Choroid plexus epithelial cell (primary cell): ENCODE data around the gene CTBP2.

ENCODE experiments used
- DNase-seq: peaks from one replicate; pipeline ENCODE4 v3.0.0-alpha.2; 2010; ENCODE audit warnings: low read depth
- H3K4me3 ChIP-seq: 2 replicates; pipeline ENCODE4 v1.5.1; 2011; ENCODE audit warnings: low read depth, mild to moderate bottlenecking, control low read depth, low read length, moderate library complexity
- CTCF ChIP-seq: conservative IDR thresholded peaks from 2 replicates; pipeline ENCODE4 v1.5.1; 2011; ENCODE audit warnings: low read depth, mild to moderate bottlenecking, control low read depth, inconsistent platforms, low read length, moderate library complexity

The CTBP2 gene

GRCh38 chr10:125014836-125015355 is 145.5 kb downstream of the CTBP2 start:
- no peak overlapping the region for H3K4me3 ChIP-seq
- TF ChIP-seq CTCF, result no peak
- DNase-seq, result no peak

- TF ChIP-seq CTCF, result no peak
- no peak for DNase-seq
- H3K4me3 ChIP-seq, result no peak overlapping the region
These were observed 146.1 kb downstream of the CTBP2 start for GRCh38 chr10:125014086-125014830.

- no peak for TF ChIP-seq CTCF
- H3K4me3 ChIP-seq, result no peak overlapping the region
- no peak for DNase-seq
These were observed 146.9 kb downstream of the CTBP2 start for GRCh38 chr10:125013529-125013872.

GRCh38 chr10:125012851-125013528 is 147.4 kb downstream of the CTBP2 start:
- no peak for TF ChIP-seq CTCF
- DNase-seq, result no peak
- H3K4me3 ChIP-seq, result no peak overlapping the region

GRCh38 chr10:125011926-125012705 is 148.2 kb downstream of the CTBP2 start:
- no peak for DNase-seq
- TF ChIP-seq CTCF, result no peak
- H3K4me3 ChIP-seq, result no peak overlapping the region

GRCh38 chr10:125011171-125011925 is 149.0 kb downstream of the CTBP2 start:
- DNase-seq, result no peak
- TF ChIP-seq CTCF, result no peak
- H3K4me3 ChIP-seq, result no peak overlapping the region
